Osteoblast (primary cell): ENCODE measurements around the gene KRT8. TPM values are rescaled to one million over a fixed set of nuclear protein-coding genes. Genes with fewer than 3 reads are reported as not detected.
"Not testable (repeated sequence)": the region's sequence is repeated elsewhere in the genome, so short reads cannot be mapped to it uniquely, and the experiment has no call there.

Experiments used
- DNase-seq: peaks from one replicate; pipeline ENCODE4 v3.0.0; 2011; ENCODE audit warnings: low spot score, mixed read lengths; ENCODE audit not compliant: insufficient read length; ENCODE audit errors: missing footprints
- H2AFZ ChIP-seq: 2 replicates; pipeline ENCODE4 v1.6.0; 2011; ENCODE audit warnings: mild to moderate bottlenecking, low read length
- H3K27ac ChIP-seq: 2 replicates; pipeline ENCODE4 v1.5.1; 2011; ENCODE audit warnings: mild to moderate bottlenecking, low read depth, low read length, moderate library complexity
- H3K27me3 ChIP-seq: 2 replicates; pipeline ENCODE4 v1.6.0; 2012; ENCODE audit warnings: mild to moderate bottlenecking, control low read depth, inconsistent platforms, low read length, moderate library complexity; ENCODE audit not compliant: insufficient read depth
- H3K36me3 ChIP-seq: 2 replicates; pipeline ENCODE4 v1.5.1; 2011; ENCODE audit warnings: mild to moderate bottlenecking, low read length, control low read depth, moderate library complexity; ENCODE audit not compliant: insufficient read depth
- H3K4me1 ChIP-seq: 2 replicates; pipeline ENCODE4 v1.5.1; 2011; ENCODE audit warnings: mild to moderate bottlenecking, low read length, control low read depth, moderate library complexity; ENCODE audit not compliant: insufficient read depth
- H3K4me2 ChIP-seq: 2 replicates; pipeline ENCODE4 v1.6.0; 2011; ENCODE audit warnings: mild to moderate bottlenecking, low read length; ENCODE audit not compliant: insufficient read depth
- H3K4me3 ChIP-seq: fragments of 200-600 bp; sonication (generic); 3 replicates; pipeline ENCODE4 v1.5.1; 2012; ENCODE audit warnings: mild to moderate bottlenecking, low read length, inconsistent platforms; ENCODE audit not compliant: insufficient read depth
- H3K79me2 ChIP-seq: 2 replicates; pipeline ENCODE4 v1.6.0; 2012; ENCODE audit warnings: mild to moderate bottlenecking, low read length, control low read depth, inconsistent platforms; ENCODE audit not compliant: insufficient read depth
- H3K9me3 ChIP-seq: 2 replicates; pipeline ENCODE4 v1.5.1; 2011; ENCODE audit warnings: low read depth, low read length, control low read depth
- H4K20me1 ChIP-seq: 2 replicates; pipeline ENCODE4 v1.6.0; 2012; ENCODE audit warnings: mild to moderate bottlenecking, low read length, control low read depth; ENCODE audit not compliant: insufficient read depth
- total RNA-seq: library from RNA; depleted of rRNA; stranded (reverse); fragments of >200 nt; gene quantifications from 2 replicates; pipeline ENCODE4 v1.2.3, GENCODE V29; 2012
- TF ChIP-seq, protein P1 (sequence below): IDR thresholded peaks from 2 replicates; pipeline ENCODE4 v1.5.1; 2011; ENCODE audit warnings: mild to moderate bottlenecking, low read depth, low read length, moderate library complexity; ENCODE audit errors: extremely low read depth

KRT8 gene
- 2.9 and 5.1 TPM in 2 replicates for total RNA-seq

DNA sequence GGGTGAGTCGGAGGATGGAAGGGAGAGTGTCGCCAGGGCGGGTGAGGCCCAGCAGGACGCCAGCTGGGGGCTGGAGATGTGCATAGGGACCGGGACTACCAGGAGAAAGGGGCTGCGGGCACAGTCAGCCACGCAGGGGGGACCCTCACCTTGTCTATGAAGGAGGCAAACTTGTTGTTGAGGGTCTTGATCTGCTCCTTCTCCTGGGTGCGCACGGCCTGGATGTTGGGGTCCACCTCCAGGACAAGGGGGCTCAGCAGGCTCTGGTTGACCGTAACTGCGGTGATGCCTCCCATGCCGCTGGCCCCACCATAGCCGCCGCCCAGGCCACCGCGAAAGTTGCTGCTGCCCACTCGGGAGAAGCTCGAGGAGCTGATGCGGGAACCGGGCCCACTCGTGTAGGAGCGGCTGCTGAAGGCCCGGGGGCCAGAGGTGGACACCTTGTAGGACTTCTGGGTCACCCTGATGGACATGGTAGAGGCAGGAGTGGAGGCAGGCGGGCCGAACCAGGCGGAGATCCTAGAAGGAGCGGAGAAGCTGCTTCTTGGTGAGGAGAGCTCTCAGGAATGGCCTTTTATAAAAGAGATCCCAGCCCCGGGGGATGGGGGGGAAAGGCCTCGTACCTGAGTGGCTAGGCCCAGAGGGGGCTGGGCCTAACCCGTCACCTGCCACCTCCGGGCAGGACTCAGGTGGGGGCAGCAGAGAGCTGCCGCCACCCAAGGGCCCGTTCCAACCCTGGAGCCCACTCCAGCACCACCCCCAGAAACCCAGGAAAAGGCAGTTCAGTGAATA lies at the start of gene KRT8:
Gene KRT8, minus strand, starts transcription at position 568 of the 792 bp plus-strand sequence. Its CDS starts 95 bp downstream, at position 473.
- not testable (repeated sequence) for H3K27me3 ChIP-seq, DNase-seq, H3K79me2 ChIP-seq, H3K27ac ChIP-seq, H3K36me3 ChIP-seq, H4K20me1 ChIP-seq, H3K9me3 ChIP-seq
- Histone ChIP-seq H3K4me3 (peak within 1 kb of the TSS; percentile 50), H3K4me2 (peak within 1 kb of the TSS; percentile 39), H3K4me1 (peaks cover 14% of the 10 kb centered on the region), H2AFZ (peak within 1 kb of the TSS; percentile 56)

DNA sequence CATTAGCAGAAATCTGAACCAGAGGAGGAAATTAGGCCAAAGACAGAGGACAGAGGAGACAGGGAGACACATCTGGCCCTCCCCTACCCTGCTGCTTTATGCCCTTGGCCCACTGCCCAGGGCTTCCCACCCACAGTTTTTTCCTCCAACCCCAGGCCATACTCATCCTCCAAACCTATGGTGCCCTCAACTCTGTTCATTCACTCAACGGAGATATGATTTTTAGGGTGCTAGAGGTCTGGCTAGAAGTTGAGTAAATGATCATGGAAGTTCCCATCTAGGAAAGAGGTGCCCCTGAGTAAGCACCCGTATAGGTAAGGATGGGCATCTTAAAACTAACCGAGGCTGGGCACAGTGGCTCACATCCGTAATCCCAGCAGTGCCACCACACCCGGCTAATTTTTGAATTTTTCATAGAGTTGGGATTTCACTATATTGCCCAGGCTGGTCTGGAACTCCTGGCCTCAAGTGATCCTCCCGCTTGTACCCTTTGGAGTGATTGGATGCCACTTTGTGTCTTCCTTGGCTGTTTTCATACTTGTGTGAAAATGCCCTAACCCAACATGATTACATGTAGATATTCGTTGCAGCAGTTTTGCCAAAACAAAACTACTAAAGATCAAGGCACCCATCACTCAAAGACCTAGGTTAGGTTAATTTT lies 48.4 kb upstream of the KRT8 start:
- Histone ChIP-seq H3K9me3 (no peaks in the 10 kb centered on the region), H3K4me3 (no peak overlapping the region), H3K4me2 (no peak overlapping the region), H3K4me1 (peaks cover 15% of the 10 kb centered on the region), H3K79me2 (peaks cover 9% of the 10 kb centered on the region), H3K36me3 (peaks cover 24% of the 10 kb centered on the region), H3K27me3 (no peaks in the 10 kb centered on the region), H3K27ac (no peak overlapping the region), H4K20me1 (peaks cover 5% of the 10 kb centered on the region), H2AFZ (no peak overlapping the region)
- TF ChIP-seq, protein P1, sequence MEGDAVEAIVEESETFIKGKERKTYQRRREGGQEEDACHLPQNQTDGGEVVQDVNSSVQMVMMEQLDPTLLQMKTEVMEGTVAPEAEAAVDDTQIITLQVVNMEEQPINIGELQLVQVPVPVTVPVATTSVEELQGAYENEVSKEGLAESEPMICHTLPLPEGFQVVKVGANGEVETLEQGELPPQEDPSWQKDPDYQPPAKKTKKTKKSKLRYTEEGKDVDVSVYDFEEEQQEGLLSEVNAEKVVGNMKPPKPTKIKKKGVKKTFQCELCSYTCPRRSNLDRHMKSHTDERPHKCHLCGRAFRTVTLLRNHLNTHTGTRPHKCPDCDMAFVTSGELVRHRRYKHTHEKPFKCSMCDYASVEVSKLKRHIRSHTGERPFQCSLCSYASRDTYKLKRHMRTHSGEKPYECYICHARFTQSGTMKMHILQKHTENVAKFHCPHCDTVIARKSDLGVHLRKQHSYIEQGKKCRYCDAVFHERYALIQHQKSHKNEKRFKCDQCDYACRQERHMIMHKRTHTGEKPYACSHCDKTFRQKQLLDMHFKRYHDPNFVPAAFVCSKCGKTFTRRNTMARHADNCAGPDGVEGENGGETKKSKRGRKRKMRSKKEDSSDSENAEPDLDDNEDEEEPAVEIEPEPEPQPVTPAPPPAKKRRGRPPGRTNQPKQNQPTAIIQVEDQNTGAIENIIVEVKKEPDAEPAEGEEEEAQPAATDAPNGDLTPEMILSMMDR, result no peak
- no peak for DNase-seq

DNA sequence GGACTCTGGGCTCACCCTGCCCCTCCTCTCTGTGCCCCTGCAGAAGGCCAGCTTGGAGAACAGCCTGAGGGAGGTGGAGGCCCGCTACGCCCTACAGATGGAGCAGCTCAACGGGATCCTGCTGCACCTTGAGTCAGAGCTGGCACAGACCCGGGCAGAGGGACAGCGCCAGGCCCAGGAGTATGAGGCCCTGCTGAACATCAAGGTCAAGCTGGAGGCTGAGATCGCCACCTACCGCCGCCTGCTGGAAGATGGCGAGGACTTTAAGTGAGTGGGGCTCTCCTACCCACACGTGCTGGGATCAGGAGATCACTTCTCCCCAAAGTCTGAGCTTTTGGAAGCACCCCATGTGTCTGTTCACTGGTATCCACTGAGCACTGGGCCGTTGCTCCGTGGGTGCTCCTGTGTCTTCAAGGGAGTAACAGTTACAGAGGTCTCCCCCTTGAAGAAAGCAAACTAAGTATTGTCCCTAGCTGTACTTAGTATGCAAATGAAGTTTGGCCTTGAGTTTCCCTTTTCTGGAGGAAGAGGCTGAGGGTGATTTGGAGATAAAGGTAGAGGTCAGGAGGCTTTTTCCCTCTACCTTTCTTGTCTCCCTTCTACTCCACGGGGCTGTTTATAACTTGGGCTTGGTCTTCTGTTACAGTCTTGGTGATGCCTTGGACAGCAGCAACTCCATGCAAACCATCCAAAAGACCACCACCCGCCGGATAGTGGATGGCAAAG lies 47.4 kb upstream of the KRT8 start:
- H3K4me3 ChIP-seq, result peak overlapping the region; percentile 77
- peaks cover 23% of the 10 kb centered on the region for H3K4me1 ChIP-seq
- no peak for DNase-seq
- no peaks in the 10 kb centered on the region for H3K9me3 ChIP-seq
- H3K79me2 ChIP-seq, result peaks cover 9% of the 10 kb centered on the region
- peaks cover 24% of the 10 kb centered on the region for H3K36me3 ChIP-seq
- TF ChIP-seq, protein P1, result peak; percentile 22
- peaks cover 5% of the 10 kb centered on the region for H4K20me1 ChIP-seq
- no peak overlapping the region for H2AFZ ChIP-seq
- peak overlapping the region; percentile 84 for H3K4me2 ChIP-seq
- H3K27ac ChIP-seq, result no peak overlapping the region
- H3K27me3 ChIP-seq, result no peaks in the 10 kb centered on the region

DNA sequence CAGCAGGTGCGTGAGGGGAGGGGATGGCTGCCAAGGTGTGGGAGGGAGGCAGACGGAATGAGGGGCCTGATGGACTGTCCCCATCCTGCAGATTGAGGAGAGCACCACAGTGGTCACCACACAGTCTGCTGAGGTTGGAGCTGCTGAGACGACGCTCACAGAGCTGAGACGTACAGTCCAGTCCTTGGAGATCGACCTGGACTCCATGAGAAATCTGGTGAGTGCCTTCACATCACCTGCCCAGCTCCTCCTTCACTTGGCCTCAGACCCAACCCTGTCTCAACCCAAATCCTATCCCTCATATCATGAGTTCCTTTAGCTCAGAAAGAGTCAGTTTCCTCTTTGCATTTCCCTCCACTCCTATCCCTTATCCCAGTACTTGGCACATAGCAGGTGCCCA lies 46.8 kb upstream of the KRT8 start:
- TF ChIP-seq, protein P1, result no peak
- peak overlapping the region; percentile 77 for H3K4me3 ChIP-seq
- no peaks in the 10 kb centered on the region for H3K9me3 ChIP-seq
- H2AFZ ChIP-seq, result no peak overlapping the region
- H3K79me2 ChIP-seq, result peaks cover 9% of the 10 kb centered on the region
- no peak overlapping the region for H3K27ac ChIP-seq
- DNase-seq, result no peak
- peaks cover 5% of the 10 kb centered on the region for H4K20me1 ChIP-seq
- peak overlapping the region; percentile 84 for H3K4me2 ChIP-seq
- peaks cover 29% of the 10 kb centered on the region for H3K4me1 ChIP-seq
- H3K27me3 ChIP-seq, result no peaks in the 10 kb centered on the region
- peaks cover 24% of the 10 kb centered on the region for H3K36me3 ChIP-seq
